ENCODE measurements around the gene BICD2. TPM values are rescaled to one million over a fixed set of nuclear protein-coding genes. Genes with fewer than 3 reads are reported as not detected.
A peak's percentile ranks its signal among the peaks of the same experiment; 100 is the strongest.

The BICD2 gene
- total and polyA plus RNA-seq, 12 donors = 22.5 to 41.8 (median 33.2) TPM

- ATAC-seq (peak in 4 of 8 donors; percentile 17 to 34 (median 30)), DNase-seq (no peak)
- Histone ChIP-seq H3K4me3 (no peak overlapping the region), H3K27ac (peak overlapping the region in 9 of 10 donors; percentile 36 to 75 (median 52)), H3K36me3 (no peaks in the 10 kb centered on the region), H3K4me1 (peaks cover 42 to 91% (median 73%) of the 10 kb centered on the region in 9 donors), H3K27me3 (no peaks in the 10 kb centered on the region), H3K9me3 (no peaks in the 10 kb centered on the region)
- no peak for TF ChIP-seq CTCF (IDR thresholded peaks at IDR 0.05)
- intact Hi-C loops (cut with DNase I) = no loop called here
- 48 to 50% methylated on average over 6 of the region's 6 CpGs for WGBS, 2 donors
These were observed 14.7 kb downstream of the BICD2 start for GRCh38 chr9:92749934-92750315.

- peaks cover 42 to 95% (median 79%) of the 10 kb centered on the region in 9 donors for H3K4me1 ChIP-seq
- no peak for DNase-seq
- H3K27ac ChIP-seq = peak overlapping the region in 9 of 10 donors; percentile 36 to 75 (median 52)
- 53 to 54% methylated on average over 12 of the region's 12 CpGs for WGBS, 2 donors
- no peaks in the 10 kb centered on the region for H3K36me3 ChIP-seq
- no peak for TF ChIP-seq CTCF (IDR thresholded peaks at IDR 0.05)
- H3K27me3 ChIP-seq = no peaks in the 10 kb centered on the region
- intact Hi-C loops (cut with DNase I) = no loop called here
- peak in 7 of 8 donors; percentile 21 to 62 (median 50) for ATAC-seq
- no peaks in the 10 kb centered on the region for H3K9me3 ChIP-seq
- no peak overlapping the region for H3K4me3 ChIP-seq
These were observed 15.3 kb downstream of the BICD2 start for GRCh38 chr9:92749071-92749933.

GRCh38 chr9:92748233-92748497 is 16.5 kb downstream of the BICD2 start:
- no peak for ATAC-seq
- H3K36me3 ChIP-seq = no peaks in the 10 kb centered on the region
- H3K4me3 ChIP-seq = no peak overlapping the region
- no peak for TF ChIP-seq CTCF (IDR thresholded peaks at IDR 0.05)
- peaks cover 42 to 97% (median 83%) of the 10 kb centered on the region in 9 donors for H3K4me1 ChIP-seq
- no peak for DNase-seq
- intact Hi-C loops (cut with DNase I) = no loop called here
- no peaks in the 10 kb centered on the region for H3K9me3 ChIP-seq
- H3K27ac ChIP-seq = peak overlapping the region in 4 of 10 donors; percentile 18 to 75 (median 36)
- 59 to 67% methylated on average over 3 of the region's 3 CpGs for WGBS, 2 donors
- no peaks in the 10 kb centered on the region for H3K27me3 ChIP-seq

- H3K27me3 ChIP-seq = no peaks in the 10 kb centered on the region
- H3K27ac ChIP-seq = peak overlapping the region in 8 of 10 donors; percentile 11 to 75 (median 40)
These were observed 17.0 kb downstream of the BICD2 start for GRCh38 chr9:92747459-92748232.

More at GRCh38 chr9:92747459-92748232, 17.0 kb downstream of the BICD2 start:
- Histone ChIP-seq H3K4me1 (peaks cover 37 to 97% (median 82%) of the 10 kb centered on the region in 9 donors), H3K36me3 (no peaks in the 10 kb centered on the region), H3K9me3 (no peaks in the 10 kb centered on the region), H3K4me3 (no peak overlapping the region)
- ATAC-seq (peak in 7 of 8 donors; percentile 8 to 36 (median 23)), DNase-seq (no peak)
- 55 to 60% methylated on average over 9 of the region's 9 CpGs for WGBS, 2 donors
- no peak for TF ChIP-seq CTCF (IDR thresholded peaks at IDR 0.05)
- intact Hi-C loops (cut with DNase I) = no loop called here

Data from heart right ventricle (tissue), 16 donors.